OCI-LY7 (cell line): ENCODE data around the gene WASF3. TPM values are rescaled to one million over a fixed set of nuclear protein-coding genes. Genes with fewer than 3 reads are reported as not detected.
"Not testable (repeated sequence)": the region's sequence is repeated elsewhere in the genome, so short reads cannot be mapped to it uniquely, and the experiment has no call there.

Source experiments
- BruUV-seq: library from RNA; stranded (reverse); fragments of 400-500 nt; replicated peaks from 2 replicates; lab custom pipeline; 2021; lab: Mats Ljungman, UMichigan
- CTCF ChIA-PET: fragments of 300-600 bp; sonication (Branson Sonifier 250); formaldehyde crosslinking; loops from one replicate; lab custom pipeline; 2022; ENCODE audit warnings: antibody characterized with exemption; ENCODE audit not compliant: unreplicated experiment; lab: Charles Lee
- POLR2A ChIA-PET: fragments of 300-600 bp; sonication (Branson Sonifier 250); formaldehyde crosslinking; loops from one replicate; lab custom pipeline; 2022; ENCODE audit warnings: antibody characterized with exemption; lab: Charles Lee
- DNase-seq: peaks from one replicate; pipeline ENCODE4 v3.0.0-alpha.2; 2015; ENCODE audit warnings: low spot score
- H2AFZ ChIP-seq: fragments of 200-600 bp; sonication (generic), shearing (Covaris generic); 2 replicates; pipeline ENCODE4 v1.6.1; 2014; ENCODE audit warnings: mild to moderate bottlenecking, antibody characterized with exemption, low read length, moderate library complexity
- H3K27ac ChIP-seq: fragments of 200-600 bp; sonication (generic); 2 replicates; pipeline ENCODE4 v1.5.1; 2014; ENCODE audit warnings: mixed run types, low read depth, mild to moderate bottlenecking, moderate library complexity, low read length, inconsistent platforms; ENCODE audit not compliant: poor library complexity, severe bottlenecking
- H3K36me3 ChIP-seq: fragments of 200-600 bp; sonication (generic); 2 replicates; pipeline ENCODE4 v1.6.1; 2014; ENCODE audit warnings: mild to moderate bottlenecking, antibody characterized with exemption, low read length, moderate library complexity, mixed read lengths; ENCODE audit not compliant: insufficient read depth
- H3K4me1 ChIP-seq: fragments of 200-600 bp; sonication (generic); 2 replicates; pipeline ENCODE4 v1.5.1; 2014; ENCODE audit warnings: mild to moderate bottlenecking, low read length; ENCODE audit not compliant: insufficient read depth, poor library complexity, severe bottlenecking
- H3K4me2 ChIP-seq: fragments of 200-600 bp; sonication (generic); 2 replicates; pipeline ENCODE4 v1.6.1; 2014; ENCODE audit warnings: mild to moderate bottlenecking, low read length
- H3K4me3 ChIP-seq: fragments of 200-600 bp; sonication (generic); 2 replicates; pipeline ENCODE4 v1.5.1; 2014; ENCODE audit warnings: mild to moderate bottlenecking, low read depth, low read length; ENCODE audit not compliant: poor library complexity, severe bottlenecking
- H3K79me2 ChIP-seq: fragments of 200-600 bp; sonication (generic); 2 replicates; pipeline ENCODE4 v1.6.1; 2016; ENCODE audit warnings: low read depth, mild to moderate bottlenecking, low read length, moderate library complexity, mixed read lengths; ENCODE audit not compliant: insufficient read depth
- H3K9me2 ChIP-seq: fragments of 200-600 bp; sonication (generic); 2 replicates; pipeline ENCODE4 v1.6.1; 2016; ENCODE audit warnings: mild to moderate bottlenecking, low read length, mixed read lengths; ENCODE audit not compliant: insufficient read depth
- H3K9me3 ChIP-seq: fragments of 200-600 bp; sonication (generic); 2 replicates; pipeline ENCODE4 v1.6.1; 2014; ENCODE audit warnings: mild to moderate bottlenecking, mixed run types, low read length, mixed read lengths
- H4K20me1 ChIP-seq: fragments of 200-600 bp; sonication (generic); 2 replicates; pipeline ENCODE4 v1.6.1; 2014; ENCODE audit warnings: mild to moderate bottlenecking, antibody characterized with exemption, low read length, moderate library complexity, mixed read lengths; ENCODE audit not compliant: insufficient read depth
- EZH2phosphoT487 ChIP-seq: fragments of 200-600 bp; sonication (generic); IDR thresholded peaks from 2 replicates; pipeline ENCODE4 v1.6.1; 2018; ENCODE audit warnings: low read depth, borderline replicate concordance, mild to moderate bottlenecking, mixed run types, antibody characterized with exemption, low read length, moderate library complexity, mixed read lengths
- intact Hi-C: fragments of 100-400 bp; cut with micrococcal nuclease; formaldehyde crosslinking; loops from one replicate; pipeline ENCODE4 v1.10.0; 2022; ENCODE audit not compliant: unreplicated experiment
- total RNA-seq, 2 experiments: library from RNA; depleted of rRNA in 1 of 2; stranded (reverse); fragments of >200 nt in 1 of 2; shearing (Covaris generic) in 1 of 2; gene quantifications; 2 replicates each; pipeline ENCODE4 v1.2.3, GENCODE V29; 2014 to 2022
- TF ChIP-seq, protein P1 (sequence below): fragments of 200-600 bp; sonication (generic); conservative IDR thresholded peaks from 2 replicates; pipeline ENCODE4 v1.5.1; 2014; ENCODE audit warnings: mild to moderate bottlenecking, antibody characterized with exemption, low read length, moderate library complexity, mixed read lengths

Gene WASF3
- total RNA-seq, 2 experiments from 2014 or later: 0.17 to 0.19 TPM

DNA sequence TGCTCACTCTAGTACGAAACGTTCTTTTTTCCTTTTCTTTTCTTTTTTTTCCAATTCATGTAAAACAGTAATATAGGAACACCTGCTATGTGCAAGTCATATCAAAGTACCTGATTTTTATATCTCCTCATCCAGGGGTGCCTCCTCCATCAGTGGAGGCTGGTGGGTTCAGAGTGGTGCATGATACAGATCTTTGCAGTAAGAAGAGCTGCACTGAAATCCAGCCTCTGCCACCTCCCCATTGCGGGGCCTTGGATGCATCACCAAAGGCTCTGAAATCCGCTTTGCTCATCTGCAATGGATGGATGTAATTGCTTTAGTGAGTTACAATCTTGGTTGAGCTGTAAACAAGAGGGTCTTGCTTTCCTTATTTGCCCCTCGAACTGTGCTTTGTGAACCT, 164.8 kb downstream of the WASF3 start:
- no peak for DNase-seq

DNA sequence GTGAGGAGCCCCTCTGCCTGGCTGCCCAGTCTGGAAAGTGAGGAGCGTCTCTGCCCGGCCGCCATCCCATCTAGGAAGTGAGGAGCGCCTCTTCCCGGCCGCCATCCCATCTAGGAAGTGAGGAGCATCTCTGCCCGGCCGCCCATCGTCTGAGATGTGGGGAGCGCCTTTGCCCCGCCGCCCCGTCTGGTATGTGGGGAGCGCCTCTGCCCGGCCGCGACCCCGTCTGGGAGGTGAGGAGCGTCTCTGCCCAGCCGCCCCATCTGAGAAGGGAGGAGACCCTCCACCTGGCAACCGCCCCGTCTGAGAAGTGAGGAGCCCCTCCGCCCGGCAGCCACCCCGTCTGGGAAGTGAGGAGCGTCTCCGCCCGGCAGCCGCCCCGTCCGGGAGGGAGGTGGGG, 166.1 kb downstream of the WASF3 start:
- H4K20me1 ChIP-seq, POLR2A ChIA-PET, H3K9me2 ChIP-seq, H3K4me1 ChIP-seq, H3K27ac ChIP-seq, DNase-seq, H3K79me2 ChIP-seq, intact Hi-C loops, CTCF ChIA-PET, H3K4me2 ChIP-seq, H3K9me3 ChIP-seq, BruUV-seq, H3K4me3 ChIP-seq, H2AFZ ChIP-seq, H3K36me3 ChIP-seq: not testable (repeated sequence)

More for the DNA sequence above, 164.8 kb downstream of the WASF3 start:
- no peaks in the 10 kb centered on the region for H3K9me2 ChIP-seq
- BruUV-seq: no TSS peak
- H3K4me3 ChIP-seq: no peak overlapping the region
- intact Hi-C loops: no loop called here
- H2AFZ ChIP-seq: no peak overlapping the region
- H3K27ac ChIP-seq: no peak overlapping the region
- no peaks in the 10 kb centered on the region for H4K20me1 ChIP-seq
- no peaks in the 10 kb centered on the region for H3K4me1 ChIP-seq
- POLR2A ChIA-PET: no interaction called here
- CTCF ChIA-PET: no interaction called here
- H3K9me3 ChIP-seq: no peaks in the 10 kb centered on the region
- no peaks in the 10 kb centered on the region for H3K36me3 ChIP-seq
- H3K79me2 ChIP-seq: no peaks in the 10 kb centered on the region
- TF ChIP-seq EZH2phosphoT487: no peak
- TF ChIP-seq, protein P1, sequence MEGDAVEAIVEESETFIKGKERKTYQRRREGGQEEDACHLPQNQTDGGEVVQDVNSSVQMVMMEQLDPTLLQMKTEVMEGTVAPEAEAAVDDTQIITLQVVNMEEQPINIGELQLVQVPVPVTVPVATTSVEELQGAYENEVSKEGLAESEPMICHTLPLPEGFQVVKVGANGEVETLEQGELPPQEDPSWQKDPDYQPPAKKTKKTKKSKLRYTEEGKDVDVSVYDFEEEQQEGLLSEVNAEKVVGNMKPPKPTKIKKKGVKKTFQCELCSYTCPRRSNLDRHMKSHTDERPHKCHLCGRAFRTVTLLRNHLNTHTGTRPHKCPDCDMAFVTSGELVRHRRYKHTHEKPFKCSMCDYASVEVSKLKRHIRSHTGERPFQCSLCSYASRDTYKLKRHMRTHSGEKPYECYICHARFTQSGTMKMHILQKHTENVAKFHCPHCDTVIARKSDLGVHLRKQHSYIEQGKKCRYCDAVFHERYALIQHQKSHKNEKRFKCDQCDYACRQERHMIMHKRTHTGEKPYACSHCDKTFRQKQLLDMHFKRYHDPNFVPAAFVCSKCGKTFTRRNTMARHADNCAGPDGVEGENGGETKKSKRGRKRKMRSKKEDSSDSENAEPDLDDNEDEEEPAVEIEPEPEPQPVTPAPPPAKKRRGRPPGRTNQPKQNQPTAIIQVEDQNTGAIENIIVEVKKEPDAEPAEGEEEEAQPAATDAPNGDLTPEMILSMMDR: no peak
- H3K4me2 ChIP-seq: no peak overlapping the region

DNA sequence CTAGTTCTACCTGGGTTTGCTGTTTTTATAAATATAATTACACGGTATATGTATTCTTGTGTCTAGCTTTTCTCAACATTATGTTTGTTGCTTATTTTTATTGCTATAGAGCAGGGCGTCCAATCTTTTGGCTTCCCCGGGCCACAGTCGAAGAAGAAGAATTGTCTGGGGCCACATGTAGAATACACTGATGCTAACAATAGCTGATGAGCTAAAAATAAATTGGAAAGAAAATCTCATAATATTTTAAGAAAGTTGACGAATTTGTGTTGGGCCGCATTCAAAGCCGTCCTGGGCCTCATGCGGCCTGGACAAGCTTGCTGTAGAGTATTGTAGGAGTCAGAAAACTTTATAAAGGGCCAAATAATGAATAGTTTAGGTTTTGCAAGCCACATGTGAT, 169.2 kb downstream of the WASF3 start:
- no peak for DNase-seq
- Histone ChIP-seq H3K4me2 (no peak overlapping the region), H3K4me3 (no peak overlapping the region), H3K36me3 (no peaks in the 10 kb centered on the region), H4K20me1 (no peaks in the 10 kb centered on the region), H3K79me2 (no peaks in the 10 kb centered on the region), H3K9me3 (no peaks in the 10 kb centered on the region), H3K9me2 (no peaks in the 10 kb centered on the region), H2AFZ (no peak overlapping the region), H3K27ac (no peak overlapping the region), H3K4me1 (no peaks in the 10 kb centered on the region)
- POLR2A ChIA-PET: interaction anchor here (1.0 kb wide), 1 partner anchor 29 kb away, joined by 4 read pairs; no protein-coding TSS in a partner anchor
- CTCF ChIA-PET: no interaction called here
- no peak for TF ChIP-seq EZH2phosphoT487
- TF ChIP-seq, protein P1: no peak
- intact Hi-C loops: no loop called here
- BruUV-seq: no TSS peak
